ENCODE results near the gene C6orf89. TPM values are rescaled to one million over a fixed set of nuclear protein-coding genes. Genes with fewer than 3 reads are reported as not detected.
"Not testable (repeated sequence)": the region's sequence is repeated elsewhere in the genome, so short reads cannot be mapped to it uniquely, and the experiment has no call there.

C6orf89 gene
- total and polyA plus RNA-seq, 4 donors, result 22.9 to 59.5 (median 39.4) TPM

DNA sequence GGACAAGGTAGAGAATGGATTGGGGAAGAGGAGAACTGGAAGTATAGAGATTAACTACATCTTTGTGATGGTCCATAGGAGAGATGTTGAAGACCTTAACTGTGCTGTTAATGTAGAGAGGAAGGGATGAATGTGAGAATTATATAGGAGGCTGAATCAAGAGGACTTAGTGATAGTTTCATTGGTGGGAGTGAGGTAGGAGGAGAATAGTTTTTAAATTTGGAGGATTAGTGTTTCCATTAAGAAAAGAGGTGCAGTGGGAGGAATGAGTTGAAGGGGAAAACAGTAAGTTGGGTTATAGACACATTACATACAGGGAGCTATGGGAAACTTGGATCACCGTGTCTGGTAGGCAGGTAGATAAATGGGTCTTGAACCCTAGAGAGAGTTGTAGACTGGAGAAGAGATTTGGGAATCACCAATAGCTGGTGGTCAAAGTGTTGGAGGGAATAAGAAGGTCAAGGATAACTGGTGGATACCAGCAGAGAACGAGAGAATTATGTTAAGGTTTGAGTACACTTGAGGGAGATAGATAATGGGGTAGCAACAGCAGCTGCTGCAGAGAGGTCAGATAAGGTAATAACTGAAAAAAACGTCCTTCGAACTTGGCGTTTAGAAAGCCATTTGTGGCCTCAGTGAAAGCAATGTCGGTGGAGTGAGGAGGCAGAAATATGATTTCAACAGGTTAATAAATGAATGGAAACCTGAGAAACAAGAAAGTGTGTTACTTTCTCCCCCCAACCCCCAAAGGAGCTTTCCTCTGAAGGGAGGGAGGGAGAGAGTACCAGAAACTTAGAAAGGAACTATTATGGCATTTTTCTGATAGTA is 3.1 kb downstream of the C6orf89 start:
- WGBS, 2 donors, result 47 to 69% methylated on average over 6 of the region's 6 CpGs

GRCh38 chr6:36890112-36890663 is 4.4 kb downstream of the C6orf89 start:
- peaks cover 0 to 9% (median 3%) of the 10 kb centered on the region in 4 donors for H3K36me3 ChIP-seq (ENCODE audit: control insufficient read depth in 4 of 4, insufficient read depth in 4 of 4, low read length in 4 of 4)
- no peak for ATAC-seq (ENCODE audit: insufficient read depth, low FRiP score)
- H3K27me3 ChIP-seq (ENCODE audit: control insufficient read depth in 3 of 3, insufficient read depth in 3 of 3, low read length in 2 of 3), result no peaks in the 10 kb centered on the region
- no peak for DNase-seq
- H3K27ac ChIP-seq (ENCODE audit: low read depth in 1 of 2, low read length in 1 of 2), result no peak overlapping the region
- no peak overlapping the region for H3K9ac ChIP-seq (ENCODE audit: insufficient read depth in 1 of 2, low read length in 2 of 2)
- TF ChIP-seq CTCF (IDR thresholded peaks at IDR 0.05; ENCODE audit: control extremely low read depth, extremely low read depth), result no peak
- peaks cover 0 to 19% (median 8%) of the 10 kb centered on the region in 5 donors for H3K4me1 ChIP-seq (ENCODE audit: control insufficient read depth in 5 of 5, insufficient read depth in 5 of 5, low read length in 5 of 5)
- no peak overlapping the region for H3K4me3 ChIP-seq
- H3K9me3 ChIP-seq (ENCODE audit: control insufficient read depth in 4 of 4, insufficient read depth in 3 of 4, low read length in 3 of 4), result no peaks in the 10 kb centered on the region
- WGBS, 2 donors, result 96 to 100% methylated on average over 3 of the region's 3 CpGs

More for the DNA sequence above, 3.1 kb downstream of the C6orf89 start:
- Histone ChIP-seq H3K27ac (ENCODE audit: low read depth in 1 of 2, low read length in 1 of 2) (no peak overlapping the region), H3K4me3 (no peak overlapping the region), H3K27me3 (ENCODE audit: control insufficient read depth in 3 of 3, insufficient read depth in 3 of 3, low read length in 2 of 3) (no peaks in the 10 kb centered on the region), H3K9ac (ENCODE audit: insufficient read depth in 1 of 2, low read length in 2 of 2) (no peak overlapping the region), H3K4me1 (ENCODE audit: control insufficient read depth in 5 of 5, insufficient read depth in 5 of 5, low read length in 5 of 5) (peaks cover 0 to 19% (median 9%) of the 10 kb centered on the region in 5 donors), H3K36me3 (ENCODE audit: control insufficient read depth in 4 of 4, insufficient read depth in 4 of 4, low read length in 4 of 4) (peaks cover 0 to 2% (median 0%) of the 10 kb centered on the region in 4 donors), H3K9me3 (ENCODE audit: control insufficient read depth in 4 of 4, insufficient read depth in 3 of 4, low read length in 3 of 4) (no peaks in the 10 kb centered on the region)
- no peak for DNase-seq
- no peak for TF ChIP-seq CTCF (IDR thresholded peaks at IDR 0.05; ENCODE audit: control extremely low read depth, extremely low read depth)
- ATAC-seq (ENCODE audit: insufficient read depth, low FRiP score), result no peak

DNA sequence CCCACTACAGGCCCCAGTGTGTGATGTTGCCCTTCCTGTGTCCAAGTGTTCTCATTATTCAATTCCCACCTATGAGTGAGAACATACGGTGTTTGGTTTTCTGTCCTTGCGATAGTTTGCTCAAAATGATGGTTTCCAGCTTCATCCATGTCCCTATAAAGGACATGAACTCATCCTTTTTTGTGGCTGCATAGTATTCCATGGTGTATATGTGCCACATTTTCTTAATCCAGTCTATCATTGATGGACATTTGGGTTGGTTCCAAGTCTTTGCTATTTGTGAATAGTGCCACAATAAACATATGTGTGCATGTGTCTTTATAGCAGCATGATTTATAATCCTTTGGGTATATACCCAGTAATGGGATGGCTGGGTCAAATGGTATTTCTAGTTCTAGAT is 5.4 kb downstream of the C6orf89 start:
- DNase-seq; H3K27ac ChIP-seq (ENCODE audit: low read depth in 1 of 2, low read length in 1 of 2); H3K27me3 ChIP-seq (ENCODE audit: control insufficient read depth in 3 of 3, insufficient read depth in 3 of 3, low read length in 2 of 3); H3K36me3 ChIP-seq (ENCODE audit: control insufficient read depth in 4 of 4, insufficient read depth in 4 of 4, low read length in 4 of 4); ATAC-seq (ENCODE audit: insufficient read depth, low FRiP score); H3K9me3 ChIP-seq (ENCODE audit: control insufficient read depth in 4 of 4, insufficient read depth in 3 of 4, low read length in 3 of 4); H3K9ac ChIP-seq (ENCODE audit: insufficient read depth in 1 of 2, low read length in 2 of 2); H3K4me3 ChIP-seq: not testable (repeated sequence)
- WGBS, 2 donors, result 86 to 100% methylated on average over 2 of the region's 2 CpGs
- peaks cover 0 to 19% (median 5%) of the 10 kb centered on the region in 5 donors for H3K4me1 ChIP-seq (ENCODE audit: control insufficient read depth in 5 of 5, insufficient read depth in 5 of 5, low read length in 5 of 5)
